GM10266 (cell line): ENCODE measurements around the gene ARHGAP11A.
A peak's percentile ranks its signal among the peaks of the same experiment; 100 is the strongest.
"Not testable (repeated sequence)": the region's sequence is repeated elsewhere in the genome, so short reads cannot be mapped to it uniquely, and the experiment has no call there.

Source experiments
- DNase-seq: peaks from one replicate; pipeline ENCODE4 v3.0.0; 2012; ENCODE audit errors: extremely low spot score
- TF ChIP-seq, protein P1 (sequence below): IDR thresholded peaks from 2 replicates; pipeline ENCODE4 v1.5.1; 2012; ENCODE audit warnings: mild to moderate bottlenecking, low read depth; ENCODE audit not compliant: control insufficient read depth, insufficient read depth; ENCODE audit errors: missing control alignments

The ARHGAP11A gene, protein sequence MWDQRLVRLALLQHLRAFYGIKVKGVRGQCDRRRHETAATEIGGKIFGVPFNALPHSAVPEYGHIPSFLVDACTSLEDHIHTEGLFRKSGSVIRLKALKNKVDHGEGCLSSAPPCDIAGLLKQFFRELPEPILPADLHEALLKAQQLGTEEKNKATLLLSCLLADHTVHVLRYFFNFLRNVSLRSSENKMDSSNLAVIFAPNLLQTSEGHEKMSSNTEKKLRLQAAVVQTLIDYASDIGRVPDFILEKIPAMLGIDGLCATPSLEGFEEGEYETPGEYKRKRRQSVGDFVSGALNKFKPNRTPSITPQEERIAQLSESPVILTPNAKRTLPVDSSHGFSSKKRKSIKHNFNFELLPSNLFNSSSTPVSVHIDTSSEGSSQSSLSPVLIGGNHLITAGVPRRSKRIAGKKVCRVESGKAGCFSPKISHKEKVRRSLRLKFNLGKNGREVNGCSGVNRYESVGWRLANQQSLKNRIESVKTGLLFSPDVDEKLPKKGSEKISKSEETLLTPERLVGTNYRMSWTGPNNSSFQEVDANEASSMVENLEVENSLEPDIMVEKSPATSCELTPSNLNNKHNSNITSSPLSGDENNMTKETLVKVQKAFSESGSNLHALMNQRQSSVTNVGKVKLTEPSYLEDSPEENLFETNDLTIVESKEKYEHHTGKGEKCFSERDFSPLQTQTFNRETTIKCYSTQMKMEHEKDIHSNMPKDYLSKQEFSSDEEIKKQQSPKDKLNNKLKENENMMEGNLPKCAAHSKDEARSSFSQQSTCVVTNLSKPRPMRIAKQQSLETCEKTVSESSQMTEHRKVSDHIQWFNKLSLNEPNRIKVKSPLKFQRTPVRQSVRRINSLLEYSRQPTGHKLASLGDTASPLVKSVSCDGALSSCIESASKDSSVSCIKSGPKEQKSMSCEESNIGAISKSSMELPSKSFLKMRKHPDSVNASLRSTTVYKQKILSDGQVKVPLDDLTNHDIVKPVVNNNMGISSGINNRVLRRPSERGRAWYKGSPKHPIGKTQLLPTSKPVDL

DNA sequence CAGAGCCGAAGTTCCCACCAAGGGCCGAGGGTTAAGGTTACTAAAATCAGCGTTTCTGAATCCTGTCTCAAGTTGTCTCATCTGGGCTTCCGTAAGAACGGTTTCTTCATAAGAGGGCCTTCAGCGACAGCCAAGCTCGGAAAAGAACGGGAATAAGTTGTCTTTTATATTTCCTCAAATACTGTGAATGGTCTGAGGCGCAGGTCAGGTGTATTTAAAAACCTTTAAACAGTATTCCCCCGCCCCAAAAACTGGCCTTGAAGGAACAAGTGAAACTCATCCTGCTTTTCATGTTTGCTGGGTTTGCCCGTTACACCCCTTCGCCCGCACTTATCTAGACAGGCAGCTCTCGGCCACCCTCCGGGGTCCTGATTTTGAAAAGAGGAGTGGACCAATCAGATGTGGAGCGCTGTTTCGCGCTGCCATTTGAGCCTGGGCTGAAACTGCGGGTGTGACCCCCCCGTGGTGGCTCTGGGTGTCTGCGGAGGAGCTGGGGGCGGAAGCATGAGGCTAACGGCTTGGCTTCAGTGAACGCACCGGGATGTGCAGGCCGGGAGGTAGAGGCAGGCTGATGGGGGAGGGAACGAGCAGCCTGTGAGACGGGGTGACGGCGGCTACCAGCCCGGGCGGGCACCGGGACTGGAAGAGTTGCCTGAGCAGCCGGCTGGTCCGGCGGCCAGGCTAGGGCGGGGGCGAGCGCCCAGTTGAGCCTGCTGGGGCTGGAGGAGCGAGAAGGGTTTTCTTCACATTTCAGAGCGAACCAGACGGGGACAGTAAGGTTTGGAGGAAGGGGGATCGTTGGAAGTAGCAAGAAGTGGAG is at the start of gene ARHGAP11A:
Gene ARHGAP11A (plus strand): TSS at position 454 of the 820 bp plus-strand sequence. CDS start 708 bp downstream, outside the sequence.
- DNase-seq, result peak; percentile 62

DNA sequence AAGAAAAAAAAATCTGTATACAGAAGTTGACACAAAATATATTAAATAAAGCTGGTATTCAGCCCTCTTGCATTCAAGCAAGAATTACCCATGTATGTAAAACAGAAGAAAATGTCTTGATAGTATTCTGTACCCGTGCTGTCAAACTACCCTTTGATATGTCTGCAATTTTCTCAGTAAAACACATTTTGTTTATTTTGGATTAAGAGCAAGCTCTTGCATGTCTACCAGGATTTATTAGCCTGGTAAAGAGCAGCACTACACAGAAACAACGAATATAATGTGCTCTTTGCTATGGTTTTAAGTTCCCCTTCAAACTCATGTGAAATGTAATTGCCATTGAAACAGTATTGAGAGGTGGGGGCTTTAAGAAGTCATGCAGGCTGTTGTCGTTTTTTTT is 46.3 kb upstream of the ARHGAP11A start:
- DNase-seq, result not testable (repeated sequence)

DNA sequence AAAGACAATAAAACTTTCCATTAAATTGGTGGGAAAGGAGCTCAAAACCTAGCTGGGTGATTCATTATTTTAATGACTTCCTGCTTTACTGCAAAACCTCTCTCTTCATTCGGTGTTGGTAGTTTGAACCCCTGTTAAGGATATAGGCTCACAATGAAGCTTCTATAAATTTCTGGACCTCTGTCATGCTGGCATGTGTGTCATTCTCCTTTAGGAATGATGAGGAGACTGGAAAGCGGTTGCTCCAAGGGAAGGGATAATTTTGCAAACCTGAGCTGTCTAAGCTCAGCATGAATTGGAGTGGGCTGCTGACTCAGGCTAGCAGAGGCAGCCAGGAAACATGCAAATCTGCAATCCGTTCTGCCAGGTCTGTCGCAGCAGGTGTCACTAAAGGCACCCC is 36.8 kb upstream of the ARHGAP11A start:
- not testable (repeated sequence) for DNase-seq

DNA sequence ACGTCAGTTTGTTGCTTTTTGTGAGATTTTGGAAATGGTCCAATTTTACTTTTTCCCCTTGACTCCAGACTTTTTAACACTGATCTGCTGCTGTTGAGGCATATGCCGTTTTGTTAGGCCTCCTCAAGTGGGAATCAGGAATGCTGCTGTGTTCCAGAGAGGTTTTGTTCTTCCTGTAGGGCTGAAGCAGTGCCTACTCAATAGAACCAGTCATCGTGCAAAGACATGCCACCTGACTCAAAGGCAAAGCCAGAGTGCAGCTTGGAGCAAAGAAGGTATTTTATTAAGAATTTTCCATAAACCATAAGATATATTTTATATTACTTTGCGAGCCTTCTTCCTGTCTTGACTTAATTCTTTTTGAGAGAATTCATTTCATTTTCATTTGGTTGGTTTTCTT is 29.5 kb upstream of the ARHGAP11A start:
- not testable (repeated sequence) for DNase-seq

DNA sequence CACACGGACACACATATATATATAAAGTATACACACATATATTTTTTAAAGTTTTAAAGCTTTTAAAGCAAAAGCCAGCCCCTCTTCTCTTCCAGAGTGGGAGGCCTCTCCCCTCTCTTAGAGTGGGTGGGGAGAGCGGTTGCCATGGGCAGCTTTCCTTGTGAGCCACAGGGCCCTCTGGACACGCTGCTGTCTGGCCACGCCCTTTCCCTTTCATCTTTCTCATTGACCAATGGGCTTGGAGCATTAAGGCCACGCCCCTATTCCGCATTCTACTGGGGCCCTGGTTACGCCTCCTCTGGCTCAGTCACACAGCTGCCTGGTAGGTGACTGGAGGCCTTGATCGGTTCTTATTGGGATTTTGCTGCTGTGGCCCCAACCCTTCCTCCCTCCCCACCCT is 22.2 kb upstream of the ARHGAP11A start, which contains the start of gene GOLGA8N:
Gene GOLGA8N (plus strand): TSS at position 306 of the 400 bp plus-strand sequence.
- not testable (repeated sequence) for DNase-seq

DNA sequence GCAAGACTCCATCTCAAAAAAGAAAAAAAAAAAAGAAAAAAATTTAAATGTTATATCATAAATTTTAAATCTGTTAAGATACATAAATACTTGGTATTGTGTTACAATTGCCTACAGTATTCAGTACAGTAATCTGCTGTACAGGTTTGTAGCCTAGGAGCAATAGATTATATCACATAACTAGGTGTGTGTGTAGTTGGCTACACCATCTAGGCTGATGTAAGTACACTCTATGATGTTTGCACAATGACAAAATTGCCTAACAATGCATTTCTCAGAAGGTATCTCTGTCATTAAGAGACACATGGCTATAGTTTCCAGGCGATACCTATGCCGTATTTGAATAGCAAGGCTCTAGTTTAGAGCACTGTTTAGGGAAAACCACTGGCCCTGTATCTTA is 5.8 kb upstream of the ARHGAP11A start:
- not testable (repeated sequence) for DNase-seq

DNA sequence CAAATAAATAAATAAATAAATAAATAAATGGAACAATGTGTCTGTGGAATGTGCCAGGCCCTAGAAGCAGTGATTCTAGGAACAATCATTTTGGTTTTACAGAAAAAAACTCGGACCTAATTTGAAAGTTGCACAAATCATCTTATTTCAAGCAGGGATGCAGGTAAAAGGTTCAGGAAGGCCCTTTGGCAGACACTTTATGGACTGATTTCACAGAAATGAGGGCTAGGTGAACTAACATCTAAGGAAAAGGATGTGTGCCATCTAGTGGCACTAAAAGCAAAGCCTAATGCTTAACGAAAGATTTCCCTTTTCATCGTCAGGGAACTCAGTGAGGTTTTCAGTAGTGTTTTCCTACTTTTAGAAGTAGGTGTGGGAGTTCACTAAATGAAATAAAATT is 4.6 kb upstream of the ARHGAP11A start:
- DNase-seq, result not testable (repeated sequence)

DNA sequence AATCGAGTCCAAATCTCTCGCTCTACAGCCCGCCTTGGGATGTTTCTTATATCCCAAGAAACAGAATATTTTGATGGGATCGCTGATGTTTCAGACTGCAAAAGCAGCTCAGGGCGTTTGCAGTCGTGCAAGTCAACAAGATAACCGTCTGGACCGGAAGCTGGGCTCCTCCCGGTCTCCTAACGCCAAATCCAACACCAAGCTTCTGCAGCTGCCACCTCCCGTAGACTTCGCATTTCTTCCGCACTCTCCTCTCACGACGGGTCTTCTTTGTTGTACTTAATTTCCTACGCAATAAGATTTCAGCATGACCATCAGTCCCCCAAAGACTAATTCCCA is 623 bp upstream of the ARHGAP11A start:
- DNase-seq, result not testable (repeated sequence)

DNA sequence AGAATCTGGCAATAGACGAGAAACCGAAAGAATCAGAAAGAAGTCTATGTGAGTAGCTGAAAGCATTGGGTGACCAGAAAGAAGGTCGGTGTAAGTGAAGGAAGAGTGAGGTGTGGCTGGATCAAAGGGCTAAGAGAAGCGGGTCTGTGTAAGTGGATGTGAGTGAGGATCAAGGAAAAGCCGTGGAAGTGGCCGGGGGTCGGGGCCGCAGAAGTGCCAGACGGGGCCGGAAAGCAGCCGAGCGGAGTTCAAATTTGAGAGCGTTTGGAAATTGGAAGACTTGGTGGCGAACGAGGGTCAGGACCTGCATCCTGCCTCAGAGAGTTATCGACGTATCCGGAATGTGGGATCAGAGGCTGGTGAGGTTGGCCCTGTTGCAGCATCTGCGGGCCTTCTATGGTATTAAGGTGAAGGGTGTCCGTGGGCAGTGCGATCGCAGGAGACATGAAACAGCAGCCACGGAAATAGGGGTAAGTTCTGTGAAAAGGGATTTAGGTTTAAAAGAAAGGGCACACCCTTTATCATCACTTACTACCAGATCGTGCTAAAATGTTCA is 645 bp downstream of the ARHGAP11A start:
- DNase-seq, result not testable (repeated sequence)

DNA sequence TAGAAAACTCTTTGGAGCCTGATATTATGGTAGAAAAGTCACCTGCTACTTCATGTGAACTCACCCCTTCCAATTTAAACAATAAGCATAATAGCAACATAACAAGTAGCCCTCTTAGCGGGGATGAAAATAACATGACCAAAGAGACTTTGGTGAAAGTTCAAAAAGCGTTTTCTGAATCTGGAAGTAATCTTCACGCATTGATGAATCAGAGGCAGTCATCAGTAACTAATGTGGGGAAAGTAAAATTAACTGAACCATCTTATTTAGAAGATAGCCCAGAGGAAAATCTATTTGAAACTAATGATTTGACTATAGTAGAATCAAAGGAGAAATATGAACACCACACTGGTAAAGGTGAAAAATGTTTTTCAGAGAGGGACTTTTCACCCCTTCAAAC is 21.1 kb downstream of the ARHGAP11A start:
- TF ChIP-seq, protein P1, sequence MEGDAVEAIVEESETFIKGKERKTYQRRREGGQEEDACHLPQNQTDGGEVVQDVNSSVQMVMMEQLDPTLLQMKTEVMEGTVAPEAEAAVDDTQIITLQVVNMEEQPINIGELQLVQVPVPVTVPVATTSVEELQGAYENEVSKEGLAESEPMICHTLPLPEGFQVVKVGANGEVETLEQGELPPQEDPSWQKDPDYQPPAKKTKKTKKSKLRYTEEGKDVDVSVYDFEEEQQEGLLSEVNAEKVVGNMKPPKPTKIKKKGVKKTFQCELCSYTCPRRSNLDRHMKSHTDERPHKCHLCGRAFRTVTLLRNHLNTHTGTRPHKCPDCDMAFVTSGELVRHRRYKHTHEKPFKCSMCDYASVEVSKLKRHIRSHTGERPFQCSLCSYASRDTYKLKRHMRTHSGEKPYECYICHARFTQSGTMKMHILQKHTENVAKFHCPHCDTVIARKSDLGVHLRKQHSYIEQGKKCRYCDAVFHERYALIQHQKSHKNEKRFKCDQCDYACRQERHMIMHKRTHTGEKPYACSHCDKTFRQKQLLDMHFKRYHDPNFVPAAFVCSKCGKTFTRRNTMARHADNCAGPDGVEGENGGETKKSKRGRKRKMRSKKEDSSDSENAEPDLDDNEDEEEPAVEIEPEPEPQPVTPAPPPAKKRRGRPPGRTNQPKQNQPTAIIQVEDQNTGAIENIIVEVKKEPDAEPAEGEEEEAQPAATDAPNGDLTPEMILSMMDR, result no peak
- DNase-seq, result no peak

DNA sequence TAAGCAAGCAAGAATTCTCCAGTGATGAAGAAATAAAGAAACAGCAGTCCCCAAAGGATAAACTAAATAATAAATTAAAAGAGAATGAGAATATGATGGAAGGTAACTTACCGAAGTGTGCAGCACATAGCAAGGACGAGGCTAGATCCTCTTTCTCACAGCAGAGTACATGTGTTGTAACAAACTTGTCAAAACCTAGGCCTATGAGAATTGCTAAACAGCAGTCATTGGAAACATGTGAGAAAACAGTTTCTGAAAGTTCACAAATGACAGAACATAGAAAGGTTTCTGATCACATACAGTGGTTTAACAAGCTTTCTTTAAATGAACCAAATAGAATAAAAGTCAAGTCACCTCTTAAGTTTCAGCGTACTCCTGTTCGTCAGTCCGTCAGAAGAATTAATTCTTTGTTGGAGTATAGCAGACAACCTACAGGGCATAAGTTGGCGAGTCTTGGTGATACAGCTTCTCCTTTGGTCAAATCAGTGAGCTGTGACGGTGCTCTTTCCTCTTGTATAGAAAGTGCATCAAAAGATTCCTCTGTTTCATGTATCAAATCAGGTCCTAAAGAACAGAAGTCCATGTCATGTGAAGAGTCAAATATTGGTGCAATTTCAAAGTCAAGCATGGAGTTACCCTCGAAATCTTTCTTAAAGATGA is 21.7 kb downstream of the ARHGAP11A start:
- TF ChIP-seq, protein P1, result no peak
- DNase-seq, result no peak
